SU-DHL-6 (cell line): ENCODE results near the gene EGLN2.
"Not testable (repeated sequence)": the region's sequence is repeated elsewhere in the genome, so short reads cannot be mapped to it uniquely, and the experiment has no call there.

Source experiments
- H2AFZ ChIP-seq: fragments of 200-600 bp; sonication (generic); 2 replicates; pipeline ENCODE4 v1.6.1; 2014; ENCODE audit warnings: low read depth, mild to moderate bottlenecking, moderate library complexity, mixed read lengths, antibody characterized with exemption, low read length; ENCODE audit not compliant: severe bottlenecking
- H3F3A ChIP-seq: fragments of 200-600 bp; shearing (Covaris generic); 2 replicates; pipeline ENCODE4 v1.6.0; 2016; ENCODE audit warnings: antibody characterized with exemption, mild to moderate bottlenecking; ENCODE audit not compliant: insufficient read depth
- H3K27ac ChIP-seq: fragments of 200-600 bp; sonication (generic); 2 replicates; pipeline ENCODE4 v1.5.1; 2016; ENCODE audit warnings: low read depth, mild to moderate bottlenecking, low read length, moderate library complexity, mixed read lengths
- H3K27me3 ChIP-seq: fragments of 200-600 bp; sonication (generic), shearing (Covaris generic); 2 replicates; pipeline ENCODE4 v1.6.0; 2014; ENCODE audit warnings: mild to moderate bottlenecking, low read length
- H3K36me3 ChIP-seq: fragments of 200-600 bp; sonication (generic); 2 replicates; pipeline ENCODE4 v1.6.1; 2014; ENCODE audit warnings: mild to moderate bottlenecking, low read length, mixed read lengths
- H3K4me2 ChIP-seq: fragments of 300-600, 200-600 bp; shearing (Covaris generic), sonication (generic); 2 replicates; pipeline ENCODE4 v1.6.0; 2014; ENCODE audit warnings: low read length, low read depth, mild to moderate bottlenecking; ENCODE audit not compliant: poor library complexity, severe bottlenecking
- H3K4me3 ChIP-seq: fragments of 200-600 bp; sonication (generic); 2 replicates; pipeline ENCODE4 v1.5.1; 2014; ENCODE audit warnings: antibody characterized with exemption, low read length, mild to moderate bottlenecking, mixed read lengths; ENCODE audit not compliant: insufficient read depth, poor library complexity, severe bottlenecking
- H3K79me2 ChIP-seq: fragments of 200-600 bp; sonication (generic); 2 replicates; pipeline ENCODE4 v1.6.1; 2014; ENCODE audit warnings: mild to moderate bottlenecking, low read length, moderate library complexity; ENCODE audit not compliant: insufficient read depth
- H3K9ac ChIP-seq: fragments of 200-600 bp; sonication (generic); 2 replicates; pipeline ENCODE4 v1.7.0; 2014; ENCODE audit warnings: mild to moderate bottlenecking, low read length
- H3K9me2 ChIP-seq: fragments of 200-600 bp; sonication (generic); replicated peaks from 2 replicates; pipeline ENCODE4 v1.6.1; 2014; ENCODE audit warnings: low read length; ENCODE audit not compliant: insufficient read depth
- H3K9me3 ChIP-seq: fragments of 200-600 bp; sonication (generic); 2 replicates; pipeline ENCODE4 v1.6.1; 2014; ENCODE audit warnings: low read length, mixed read lengths; ENCODE audit not compliant: insufficient read depth
- H4K20me1 ChIP-seq: fragments of 200-600 bp; sonication (generic); 2 replicates; pipeline ENCODE4 v1.6.1; 2014; ENCODE audit warnings: low read depth, mild to moderate bottlenecking, antibody characterized with exemption, low read length, moderate library complexity, mixed read lengths

EGLN2 gene

DNA sequence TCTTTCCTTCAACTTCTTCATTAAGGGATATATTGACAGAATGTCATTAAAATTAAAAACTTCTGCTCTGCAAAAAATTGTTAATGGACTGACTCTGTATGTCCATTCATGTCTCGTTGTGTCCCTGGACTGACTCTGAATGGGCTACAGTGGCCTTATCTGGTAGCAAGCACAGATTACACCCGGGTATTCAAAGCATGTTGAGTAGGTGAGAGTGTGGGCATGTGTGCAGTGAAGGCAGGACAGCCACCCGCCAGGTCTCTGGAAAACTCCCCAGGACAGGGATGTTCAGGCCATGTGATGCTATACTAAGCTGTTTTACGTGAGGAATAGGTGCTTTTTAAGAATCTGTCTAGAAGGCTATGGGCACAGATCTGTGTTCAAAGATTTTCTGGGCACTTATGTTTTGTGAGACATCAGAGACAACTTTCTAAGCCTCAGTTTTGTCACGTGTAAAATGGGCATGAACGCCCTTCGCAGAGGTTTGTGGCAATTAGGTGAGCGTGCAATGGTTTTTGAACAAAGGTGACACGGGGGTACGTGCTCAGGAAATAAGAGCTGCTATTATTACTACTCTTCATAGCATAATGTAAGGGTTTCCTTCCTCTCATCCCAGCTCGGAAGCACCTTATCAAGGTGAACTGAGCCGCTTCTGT is 44.1 kb downstream of the EGLN2 start:
- H3K27ac ChIP-seq, H3K9me2 ChIP-seq, H3F3A ChIP-seq, H3K4me3 ChIP-seq, H3K27me3 ChIP-seq, H3K9me3 ChIP-seq, H3K9ac ChIP-seq, H3K79me2 ChIP-seq, H3K36me3 ChIP-seq, H3K4me2 ChIP-seq, H2AFZ ChIP-seq, H4K20me1 ChIP-seq: not testable (repeated sequence)

GRCh38 chr19:40843653-40844052 is 44.7 kb downstream of the EGLN2 start:
- H3K4me3 ChIP-seq, H3K9me3 ChIP-seq, H2AFZ ChIP-seq: not testable (repeated sequence)

DNA sequence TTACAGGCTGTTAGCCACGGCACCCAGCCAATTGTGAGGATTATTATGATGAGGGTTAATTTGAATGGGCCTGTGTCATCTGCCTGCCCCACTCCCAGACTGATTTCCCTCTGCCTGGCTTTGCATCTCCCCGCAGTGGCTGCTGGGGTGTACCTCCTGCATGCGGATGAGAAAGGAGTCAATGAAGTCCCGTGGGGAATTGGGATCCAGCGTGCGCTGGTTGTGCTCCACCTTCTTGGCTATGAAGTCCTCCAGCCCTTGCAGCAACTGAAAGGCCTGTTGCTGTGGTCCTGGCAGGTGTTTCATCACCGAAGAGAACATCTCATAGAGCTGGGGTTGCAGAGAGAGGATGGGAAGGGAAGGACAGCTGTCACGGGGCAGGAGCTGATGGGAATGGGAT is 47.7 kb downstream of the EGLN2 start:
- H3F3A ChIP-seq, H3K9me2 ChIP-seq, H3K79me2 ChIP-seq, H3K36me3 ChIP-seq, H3K4me2 ChIP-seq, H3K27ac ChIP-seq, H3K4me3 ChIP-seq, H2AFZ ChIP-seq, H3K9me3 ChIP-seq, H3K27me3 ChIP-seq, H3K9ac ChIP-seq, H4K20me1 ChIP-seq: not testable (repeated sequence)

More at GRCh38 chr19:40843653-40844052, 44.7 kb downstream of the EGLN2 start:
- not testable (repeated sequence) for H3K79me2 ChIP-seq, H3K9ac ChIP-seq, H3K27ac ChIP-seq, H3K36me3 ChIP-seq, H4K20me1 ChIP-seq, H3K27me3 ChIP-seq, H3K4me2 ChIP-seq, H3K9me2 ChIP-seq, H3F3A ChIP-seq

- H2AFZ ChIP-seq, H4K20me1 ChIP-seq, H3K27ac ChIP-seq, H3K9me2 ChIP-seq, H3K9ac ChIP-seq, H3K4me2 ChIP-seq, H3K4me3 ChIP-seq, H3F3A ChIP-seq, H3K79me2 ChIP-seq, H3K27me3 ChIP-seq, H3K36me3 ChIP-seq, H3K9me3 ChIP-seq: not testable (repeated sequence)
Observed at GRCh38 chr19:40850277-40850676, 51.3 kb downstream of the EGLN2 start, which contains the start of gene CYP2A6. TSS of gene CYP2A6 (minus strand) at chr19:40850447. CDS start at chr19:40850426, 21 bp downstream.

- not testable (repeated sequence) for H3K27me3 ChIP-seq, H3K9me3 ChIP-seq, H2AFZ ChIP-seq, H3K9ac ChIP-seq, H3K36me3 ChIP-seq, H3K4me2 ChIP-seq, H3K79me2 ChIP-seq, H4K20me1 ChIP-seq, H3F3A ChIP-seq, H3K9me2 ChIP-seq, H3K27ac ChIP-seq, H3K4me3 ChIP-seq
Observed at GRCh38 chr19:40852467-40853152, 53.6 kb downstream of the EGLN2 start.
